Breast epithelium (tissue), 3 donors: ENCODE results near the gene SYNJ2BP.

ENCODE experiments used
- POLR2A ChIP-seq: fragments of 450-650 bp; IDR thresholded peaks from one replicate; pipeline ENCODE4 v1.6.1; 2016; ENCODE audit warnings: antibody characterized with exemption, mild to moderate bottlenecking, moderate library complexity
- POLR2AphosphoS5 ChIP-seq, 3 donors: sonication (generic); formaldehyde crosslinking; IDR thresholded peaks; one replicate each; pipeline ENCODE4 v1.6.1; 2017; ENCODE audit warnings: antibody characterized with exemption in 3 of 3
- TF ChIP-seq, protein P1 (sequence below), 3 donors: fragments of 450-650 bp; IDR thresholded peaks; one replicate each; pipeline ENCODE4 v1.5.1; 2016 to 2017; ENCODE audit warnings: antibody characterized with exemption in 3 of 3, mild to moderate bottlenecking in 3 of 3, moderate library complexity in 3 of 3

DNA sequence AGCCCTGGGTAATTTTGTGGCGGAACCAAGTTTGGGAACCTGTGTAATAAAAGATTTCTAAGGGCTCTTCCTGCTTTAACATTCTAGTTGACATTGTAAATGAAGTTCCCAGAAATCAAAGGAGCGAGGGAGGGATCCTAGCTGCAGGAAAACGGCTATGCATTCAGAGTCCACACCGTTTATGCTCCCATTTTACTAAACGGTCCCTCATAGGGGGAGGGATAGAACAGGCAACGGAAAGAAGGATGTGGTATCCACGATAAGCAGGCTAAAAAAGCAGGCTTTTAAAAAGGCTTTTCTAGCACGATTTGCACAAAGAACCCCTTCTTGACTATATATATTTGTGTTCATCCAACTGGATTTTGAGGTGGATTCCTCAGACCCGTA, 559 bp downstream of the SYNJ2BP start:
- TF ChIP-seq, protein P1, sequence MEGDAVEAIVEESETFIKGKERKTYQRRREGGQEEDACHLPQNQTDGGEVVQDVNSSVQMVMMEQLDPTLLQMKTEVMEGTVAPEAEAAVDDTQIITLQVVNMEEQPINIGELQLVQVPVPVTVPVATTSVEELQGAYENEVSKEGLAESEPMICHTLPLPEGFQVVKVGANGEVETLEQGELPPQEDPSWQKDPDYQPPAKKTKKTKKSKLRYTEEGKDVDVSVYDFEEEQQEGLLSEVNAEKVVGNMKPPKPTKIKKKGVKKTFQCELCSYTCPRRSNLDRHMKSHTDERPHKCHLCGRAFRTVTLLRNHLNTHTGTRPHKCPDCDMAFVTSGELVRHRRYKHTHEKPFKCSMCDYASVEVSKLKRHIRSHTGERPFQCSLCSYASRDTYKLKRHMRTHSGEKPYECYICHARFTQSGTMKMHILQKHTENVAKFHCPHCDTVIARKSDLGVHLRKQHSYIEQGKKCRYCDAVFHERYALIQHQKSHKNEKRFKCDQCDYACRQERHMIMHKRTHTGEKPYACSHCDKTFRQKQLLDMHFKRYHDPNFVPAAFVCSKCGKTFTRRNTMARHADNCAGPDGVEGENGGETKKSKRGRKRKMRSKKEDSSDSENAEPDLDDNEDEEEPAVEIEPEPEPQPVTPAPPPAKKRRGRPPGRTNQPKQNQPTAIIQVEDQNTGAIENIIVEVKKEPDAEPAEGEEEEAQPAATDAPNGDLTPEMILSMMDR (IDR thresholded peaks at IDR 0.05), result no peak
- no peak for TF ChIP-seq POLR2AphosphoS5 (IDR thresholded peaks at IDR 0.05)
- TF ChIP-seq POLR2A, result no peak
